Rectal smooth muscle tissue (tissue), 1 donor: ENCODE data around the gene TMEM229B.

ENCODE experiments used
- H3K27ac ChIP-seq: one replicate; pipeline ENCODE4 v1.7.0; 2013; ENCODE audit warnings: low read depth, low read length, inconsistent platforms
- H3K27me3 ChIP-seq: one replicate; pipeline ENCODE4 v1.7.0; 2013; ENCODE audit warnings: low read length; ENCODE audit not compliant: control insufficient read depth, insufficient read depth
- H3K36me3 ChIP-seq: one replicate; pipeline ENCODE4 v1.7.0; 2013; ENCODE audit warnings: low read length; ENCODE audit not compliant: control insufficient read depth, insufficient read depth
- H3K4me1 ChIP-seq: one replicate; pipeline ENCODE4 v1.7.0; 2013; ENCODE audit warnings: low read length; ENCODE audit not compliant: control insufficient read depth, insufficient read depth
- H3K4me3 ChIP-seq: one replicate; pipeline ENCODE4 v1.7.0; 2013; ENCODE audit warnings: low read length
- H3K9ac ChIP-seq: one replicate; pipeline ENCODE4 v1.7.0; 2013; ENCODE audit warnings: low read length

TMEM229B gene

GRCh38 chr14:67477926-67478799, 10.4 kb downstream of the TMEM229B start:
- Histone ChIP-seq H3K36me3 (no peaks in the 10 kb centered on the region), H3K27ac (no peak overlapping the region), H3K27me3 (no peaks in the 10 kb centered on the region), H3K9ac (no peak overlapping the region), H3K4me3 (no peak overlapping the region), H3K4me1 (no peaks in the 10 kb centered on the region)

GRCh38 chr14:67474366-67474765, 14.2 kb downstream of the TMEM229B start:
- no peaks in the 10 kb centered on the region for H3K27me3 ChIP-seq
- H3K36me3 ChIP-seq = no peaks in the 10 kb centered on the region
- no peak overlapping the region for H3K9ac ChIP-seq
- no peaks in the 10 kb centered on the region for H3K4me1 ChIP-seq
- no peak overlapping the region for H3K4me3 ChIP-seq
- no peak overlapping the region for H3K27ac ChIP-seq

DNA sequence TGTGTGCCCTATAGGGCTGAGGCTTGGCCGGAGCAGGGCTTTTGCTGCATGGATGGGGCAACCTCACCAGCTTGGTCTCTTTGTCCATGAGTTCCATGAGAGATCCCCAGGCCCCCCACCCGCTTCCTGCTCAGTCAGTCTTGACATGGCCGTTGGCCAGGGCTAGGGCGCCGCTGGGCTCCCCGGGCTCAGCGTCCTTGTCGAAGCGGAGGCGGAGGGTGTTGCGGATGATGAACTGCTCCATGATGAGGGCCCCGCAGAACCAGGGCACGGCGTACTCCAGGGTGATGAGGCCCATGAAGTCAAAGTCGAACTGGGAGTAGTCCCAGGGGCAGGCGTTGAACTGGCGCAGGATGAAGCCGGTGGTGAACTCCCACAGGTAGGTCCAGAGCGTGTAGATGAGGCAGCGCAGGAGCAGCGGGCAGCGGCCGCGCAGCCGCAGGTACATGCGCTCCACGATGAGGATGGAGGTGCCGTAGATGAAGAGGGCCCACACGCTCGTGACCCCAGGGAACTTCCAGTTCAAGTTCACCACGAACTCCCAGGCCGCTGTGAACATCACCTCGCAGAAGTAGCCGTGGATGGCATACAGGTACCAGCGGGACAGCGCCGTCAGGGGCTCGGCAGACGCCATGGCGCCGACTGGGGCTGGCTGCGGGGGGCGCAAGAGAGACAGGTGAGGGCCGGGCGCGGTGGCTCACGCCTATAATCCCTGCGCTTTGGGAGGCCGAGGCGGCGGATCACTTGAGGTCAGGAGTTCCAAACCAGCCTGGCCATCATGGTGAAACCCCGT, 15.0 kb downstream of the TMEM229B start:
- no peak overlapping the region for H3K9ac ChIP-seq
- no peak overlapping the region for H3K27ac ChIP-seq
- no peak overlapping the region for H3K4me3 ChIP-seq
- no peaks in the 10 kb centered on the region for H3K27me3 ChIP-seq
- no peaks in the 10 kb centered on the region for H3K36me3 ChIP-seq
- no peaks in the 10 kb centered on the region for H3K4me1 ChIP-seq

DNA sequence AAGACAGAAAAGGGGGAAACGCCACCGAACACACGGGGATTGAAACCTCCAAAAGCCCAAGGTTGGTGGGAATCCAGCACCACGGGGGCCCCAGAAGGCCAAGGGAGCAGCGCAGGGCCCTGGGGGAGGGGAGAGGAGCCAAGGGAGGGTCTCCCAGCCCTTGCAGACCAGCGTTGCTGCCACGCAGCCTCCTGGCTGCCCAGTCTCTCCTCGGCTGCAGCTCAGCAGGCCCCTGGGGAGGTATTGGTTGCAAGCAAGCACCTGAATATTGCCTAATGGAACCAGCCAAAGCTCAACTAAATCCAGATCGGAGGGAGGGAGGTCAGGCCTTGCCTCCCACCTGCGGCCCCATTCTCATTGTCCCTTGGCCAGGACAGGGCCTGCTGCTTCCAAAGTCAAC, 15.8 kb downstream of the TMEM229B start:
- Histone ChIP-seq H3K9ac (no peak overlapping the region), H3K27me3 (no peaks in the 10 kb centered on the region), H3K4me1 (no peaks in the 10 kb centered on the region), H3K4me3 (no peak overlapping the region), H3K27ac (no peak overlapping the region), H3K36me3 (no peaks in the 10 kb centered on the region)

DNA sequence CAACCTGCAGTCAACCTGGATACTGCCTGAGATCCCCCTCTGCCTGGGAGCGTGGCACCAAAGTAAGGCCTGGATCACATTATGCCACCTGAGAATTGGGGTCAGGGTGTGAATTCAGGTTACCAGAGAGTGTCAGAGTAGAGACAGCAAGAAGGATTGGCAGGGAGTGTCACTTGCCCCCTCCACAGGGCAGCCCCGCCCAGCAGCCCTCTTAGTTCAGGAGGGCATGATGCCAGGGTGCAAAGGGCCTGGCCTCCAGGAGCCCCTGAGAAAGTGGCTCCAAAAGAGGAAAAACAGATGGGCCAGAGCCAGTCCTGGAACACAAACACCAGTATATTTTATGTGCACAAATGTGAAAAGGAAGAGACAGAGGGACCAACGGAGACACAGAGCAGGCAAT, 18.6 kb downstream of the TMEM229B start:
- no peaks in the 10 kb centered on the region for H3K4me1 ChIP-seq
- H3K4me3 ChIP-seq = no peak overlapping the region
- H3K27me3 ChIP-seq = no peaks in the 10 kb centered on the region
- H3K36me3 ChIP-seq = no peaks in the 10 kb centered on the region
- no peak overlapping the region for H3K27ac ChIP-seq
- H3K9ac ChIP-seq = no peak overlapping the region

DNA sequence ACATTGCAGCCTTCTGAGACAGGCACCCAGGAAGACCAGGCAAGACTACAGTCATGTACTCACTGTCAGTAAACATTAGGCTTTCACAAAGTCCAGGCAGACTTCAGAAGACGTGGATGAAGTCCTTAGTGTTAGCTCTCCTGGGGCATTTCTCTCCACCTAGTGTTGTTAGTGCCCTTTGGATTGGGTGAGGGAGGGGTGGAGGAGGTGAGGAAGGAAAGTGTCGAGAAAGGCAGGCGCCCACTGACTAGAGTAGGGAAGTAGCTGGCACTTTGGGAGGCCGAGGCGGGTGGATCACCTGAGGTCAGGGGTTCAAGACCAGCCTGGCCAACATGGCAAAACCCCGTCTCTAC, 20.2 kb downstream of the TMEM229B start:
- Histone ChIP-seq H3K27me3 (no peaks in the 10 kb centered on the region), H3K36me3 (no peaks in the 10 kb centered on the region), H3K9ac (no peak overlapping the region), H3K4me3 (no peak overlapping the region), H3K27ac (no peak overlapping the region), H3K4me1 (no peaks in the 10 kb centered on the region)

- H3K4me3 ChIP-seq = no peak overlapping the region
- H3K9ac ChIP-seq = no peak overlapping the region
- H3K36me3 ChIP-seq = no peaks in the 10 kb centered on the region
- H3K27me3 ChIP-seq = no peaks in the 10 kb centered on the region
- no peaks in the 10 kb centered on the region for H3K4me1 ChIP-seq
- no peak overlapping the region for H3K27ac ChIP-seq
Measured at GRCh38 chr14:67467134-67467533, 21.4 kb downstream of the TMEM229B start.

DNA sequence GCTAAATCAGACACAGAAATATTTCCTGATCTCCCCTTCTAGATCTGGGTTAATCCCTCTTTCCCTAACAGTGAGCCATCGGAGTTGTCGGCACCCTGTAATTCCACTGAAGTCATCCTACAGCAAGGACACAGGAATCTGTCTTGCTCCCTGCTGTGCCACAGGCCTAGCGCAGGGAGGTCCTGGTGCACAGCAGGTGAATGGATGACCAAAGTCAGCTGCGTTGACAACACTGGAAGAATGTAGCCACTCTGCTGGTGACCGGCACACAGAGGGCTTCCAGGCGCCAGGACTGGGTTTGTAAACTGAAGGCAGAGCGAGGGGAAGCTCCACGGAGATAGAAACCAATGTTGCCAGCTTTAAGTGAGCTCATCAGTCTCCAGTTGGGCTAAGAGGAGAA, 23.6 kb downstream of the TMEM229B start:
- Histone ChIP-seq H3K27me3 (no peaks in the 10 kb centered on the region), H3K27ac (no peak overlapping the region), H3K36me3 (no peaks in the 10 kb centered on the region), H3K4me1 (no peaks in the 10 kb centered on the region), H3K9ac (no peak overlapping the region), H3K4me3 (no peak overlapping the region)

DNA sequence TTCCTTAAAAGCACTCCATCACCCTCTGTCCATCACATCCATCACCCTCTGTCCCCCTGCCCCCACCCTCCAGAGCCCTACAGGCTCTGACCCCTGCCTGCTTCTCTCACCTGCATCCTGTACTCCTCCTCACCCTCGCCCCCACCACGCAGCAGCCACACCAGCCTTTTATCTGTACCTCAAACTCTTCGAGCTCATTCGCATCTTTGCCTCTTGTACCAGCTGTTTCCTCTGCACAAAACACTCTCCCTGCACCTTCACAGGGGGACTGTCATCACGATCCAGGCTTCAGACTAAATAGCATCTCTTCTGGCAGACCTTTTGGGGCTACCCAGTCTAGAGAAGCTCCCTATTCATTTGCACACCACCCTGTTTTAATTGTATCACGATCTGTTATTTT, 24.1 kb downstream of the TMEM229B start:
- Histone ChIP-seq H3K27ac (no peak overlapping the region), H3K9ac (no peak overlapping the region), H3K27me3 (no peaks in the 10 kb centered on the region), H3K4me1 (no peaks in the 10 kb centered on the region), H3K36me3 (no peaks in the 10 kb centered on the region), H3K4me3 (no peak overlapping the region)

DNA sequence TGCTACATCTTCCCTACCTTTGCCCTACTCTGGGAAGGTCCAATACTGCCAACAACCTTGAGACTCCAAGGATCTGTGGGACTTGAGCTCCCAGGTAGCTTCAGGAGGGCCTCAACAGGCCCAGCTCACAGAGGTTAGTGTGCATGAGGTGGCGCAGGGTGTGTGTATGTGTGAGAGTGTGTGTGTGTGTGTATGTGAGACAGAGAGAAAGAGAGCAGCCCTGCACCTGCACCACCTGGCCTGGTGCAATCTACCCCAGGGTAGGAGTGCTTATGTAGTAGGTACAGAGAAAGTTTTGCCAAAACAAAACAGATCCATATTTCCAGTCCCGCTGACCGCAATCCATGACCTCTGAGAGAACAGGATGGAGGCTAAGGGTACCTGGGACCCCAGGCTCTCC, 24.6 kb downstream of the TMEM229B start:
- no peaks in the 10 kb centered on the region for H3K4me1 ChIP-seq
- no peak overlapping the region for H3K9ac ChIP-seq
- no peaks in the 10 kb centered on the region for H3K27me3 ChIP-seq
- no peaks in the 10 kb centered on the region for H3K36me3 ChIP-seq
- no peak overlapping the region for H3K27ac ChIP-seq
- no peak overlapping the region for H3K4me3 ChIP-seq

DNA sequence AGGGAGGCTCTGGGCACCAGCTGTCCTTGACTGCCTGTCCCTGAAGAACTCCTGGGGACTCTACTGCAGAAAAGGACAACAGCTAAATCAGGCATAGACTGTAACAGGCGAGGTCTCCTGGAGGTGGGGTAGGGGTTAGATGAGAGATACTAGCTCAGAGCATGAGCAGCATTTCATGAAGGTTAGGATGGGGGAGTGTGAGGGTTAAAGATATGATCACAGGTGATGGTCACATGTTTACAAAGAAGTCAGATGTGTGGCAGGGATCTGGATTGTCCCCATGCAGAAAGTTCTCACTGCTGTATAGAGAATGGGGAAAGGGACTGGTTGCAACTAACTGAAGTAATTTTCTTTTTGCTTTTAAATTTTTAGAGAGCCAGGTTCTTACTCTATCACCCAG, 26.5 kb downstream of the TMEM229B start:
- H3K4me1 ChIP-seq = no peaks in the 10 kb centered on the region
- H3K27ac ChIP-seq = no peak overlapping the region
- H3K36me3 ChIP-seq = no peaks in the 10 kb centered on the region
- H3K27me3 ChIP-seq = no peaks in the 10 kb centered on the region
- no peak overlapping the region for H3K9ac ChIP-seq
- H3K4me3 ChIP-seq = no peak overlapping the region

- H3K27me3 ChIP-seq = no peaks in the 10 kb centered on the region
- no peak overlapping the region for H3K4me3 ChIP-seq
- no peaks in the 10 kb centered on the region for H3K4me1 ChIP-seq
- no peak overlapping the region for H3K9ac ChIP-seq
- H3K27ac ChIP-seq = no peak overlapping the region
- H3K36me3 ChIP-seq = no peaks in the 10 kb centered on the region
Measured at GRCh38 chr14:67461341-67461985, 27.1 kb downstream of the TMEM229B start.
